H9 (cell line): ENCODE data around the gene KNSTRN. TPM values are rescaled to one million over a fixed set of nuclear protein-coding genes. Genes with fewer than 3 reads are reported as not detected.

Source experiments
- DNase-seq: peaks from one replicate; pipeline ENCODE4 v3.0.0-alpha.2; 2017
- H2AFZ ChIP-seq: one replicate; pipeline ENCODE4 v1.6.1; 2013; ENCODE audit warnings: mild to moderate bottlenecking, low read length, control low read depth, moderate library complexity
- H2AK5ac ChIP-seq: 2 replicates; pipeline ENCODE4 v1.6.1; 2013; ENCODE audit warnings: low read length, control low read depth, mixed read lengths; ENCODE audit not compliant: insufficient read length
- H2BK120ac ChIP-seq: one replicate; pipeline ENCODE4 v1.6.1; 2013; ENCODE audit warnings: low read depth, mild to moderate bottlenecking, low read length, control low read depth, inconsistent platforms; ENCODE audit not compliant: poor library complexity, severe bottlenecking
- H2BK12ac ChIP-seq: 2 replicates; pipeline ENCODE4 v1.6.1; 2013; ENCODE audit warnings: low read length, control low read depth, mixed read lengths, low read depth; ENCODE audit not compliant: insufficient read length
- H2BK15ac ChIP-seq: 2 replicates; pipeline ENCODE4 v1.6.1; 2013; ENCODE audit warnings: low read depth, low read length, control low read depth
- H2BK20ac ChIP-seq: one replicate; pipeline ENCODE4 v1.6.1; 2013; ENCODE audit warnings: low read depth, mild to moderate bottlenecking, low read length, control low read depth, inconsistent platforms; ENCODE audit not compliant: poor library complexity, severe bottlenecking
- H2BK5ac ChIP-seq: 2 replicates; pipeline ENCODE4 v1.6.1; 2013; ENCODE audit warnings: low read length, control low read depth, mixed read lengths; ENCODE audit not compliant: insufficient read length
- H3K14ac ChIP-seq: 2 replicates; pipeline ENCODE4 v1.6.1; 2013; ENCODE audit warnings: low read length, control low read depth; ENCODE audit not compliant: insufficient read depth
- H3K18ac ChIP-seq: 2 replicates; pipeline ENCODE4 v1.6.1; 2013; ENCODE audit warnings: low read depth, mild to moderate bottlenecking, mixed read lengths, low read length, control low read depth; ENCODE audit not compliant: insufficient read length
- H3K23ac ChIP-seq: 2 replicates; pipeline ENCODE4 v1.6.1; 2013; ENCODE audit warnings: low read length, control low read depth, mixed read lengths, low read depth; ENCODE audit not compliant: insufficient read length
- H3K23me2 ChIP-seq: 2 replicates; pipeline ENCODE4 v1.6.1; 2013; ENCODE audit warnings: low read depth, mild to moderate bottlenecking, mixed read lengths, low read length, control low read depth; ENCODE audit not compliant: insufficient read length, poor library complexity, severe bottlenecking
- H3K27ac ChIP-seq: 2 replicates; pipeline ENCODE4 v1.5.1; 2013; ENCODE audit warnings: low read length, control low read depth, mixed read lengths, low read depth; ENCODE audit not compliant: insufficient read length
- H3K27me3 ChIP-seq: 2 replicates; pipeline ENCODE4 v1.6.1; 2013; ENCODE audit warnings: low read length, control low read depth, inconsistent platforms; ENCODE audit not compliant: insufficient read depth
- H3K4ac ChIP-seq: 2 replicates; pipeline ENCODE4 v1.6.1; 2013; ENCODE audit warnings: low read depth, mild to moderate bottlenecking, control low read depth, inconsistent platforms, low read length, moderate library complexity
- H3K4me1 ChIP-seq: 2 replicates; pipeline ENCODE4 v1.6.1; 2013; ENCODE audit warnings: low read length, control low read depth, inconsistent platforms; ENCODE audit not compliant: insufficient read depth
- H3K4me2 ChIP-seq: 2 replicates; pipeline ENCODE4 v1.6.1; 2013; ENCODE audit warnings: low read length, control low read depth, mixed read lengths; ENCODE audit not compliant: insufficient read length, insufficient read depth
- H3K56ac ChIP-seq: 2 replicates; pipeline ENCODE4 v1.6.1; 2013; ENCODE audit warnings: low read depth, mild to moderate bottlenecking, mixed read lengths, low read length, control low read depth; ENCODE audit not compliant: insufficient read length
- H3K79me1 ChIP-seq: 2 replicates; pipeline ENCODE4 v1.6.1; 2013; ENCODE audit warnings: low read depth, mild to moderate bottlenecking, moderate library complexity, low read length, control low read depth, inconsistent platforms; ENCODE audit not compliant: insufficient read depth, poor library complexity, severe bottlenecking
- H3K79me2 ChIP-seq: 2 replicates; pipeline ENCODE4 v1.6.1; 2013; ENCODE audit warnings: low read length, control low read depth, inconsistent platforms; ENCODE audit not compliant: insufficient read depth
- H3K9ac ChIP-seq: 2 replicates; pipeline ENCODE4 v1.6.1; 2013; ENCODE audit warnings: low read length, control low read depth, mixed read lengths; ENCODE audit not compliant: insufficient read length; ENCODE audit errors: extremely low read depth
- H3K9me3 ChIP-seq: one replicate; pipeline ENCODE4 v1.6.1; 2013; ENCODE audit warnings: low read depth, low read length, inconsistent platforms; ENCODE audit not compliant: control insufficient read depth
- H3T11ph ChIP-seq: one replicate; pipeline ENCODE4 v1.6.1; 2013; ENCODE audit warnings: mild to moderate bottlenecking, low read length, control low read depth, inconsistent platforms
- H4K20me1 ChIP-seq: one replicate; pipeline ENCODE4 v1.6.1; 2013; ENCODE audit not compliant: control insufficient read depth, insufficient read length, insufficient read depth
- H4K5ac ChIP-seq: 2 replicates; pipeline ENCODE4 v1.6.1; 2013; ENCODE audit warnings: low read depth, mild to moderate bottlenecking, mixed read lengths, low read length, control low read depth; ENCODE audit not compliant: insufficient read length
- H4K8ac ChIP-seq: replicated peaks from 2 replicates; pipeline ENCODE4 v1.6.1; 2013; ENCODE audit warnings: low read length, control low read depth, mixed read lengths, low read depth; ENCODE audit not compliant: insufficient read length
- H4K91ac ChIP-seq: 2 replicates; pipeline ENCODE4 v1.6.1; 2013; ENCODE audit warnings: low read depth, mild to moderate bottlenecking, moderate library complexity, mixed read lengths, low read length, control low read depth; ENCODE audit not compliant: insufficient read length
- H3K27ac Mint-ChIP-seq, 3 experiments: 2 replicates in 2 of 3; 3 replicates in 1 of 3; pipeline ENCODE4 v1.8.0; 2020 to 2021; ENCODE audit warnings: mixed read lengths in 3 of 3, mild to moderate bottlenecking in 1 of 3, moderate library complexity in 1 of 3
- H3K27me3 Mint-ChIP-seq: 2 replicates; pipeline ENCODE4 v1.8.0; 2021; ENCODE audit warnings: low read depth, mild to moderate bottlenecking, moderate library complexity, mixed read lengths
- H3K36me3 Mint-ChIP-seq, 3 experiments: 2 replicates in 2 of 3; 3 replicates in 1 of 3; pipeline ENCODE4 v1.8.0; 2020 to 2021; ENCODE audit warnings: low read depth in 3 of 3, mixed read lengths in 3 of 3; ENCODE audit not compliant: insufficient read depth in 1 of 3
- H3K4me1 Mint-ChIP-seq, 2 experiments: 2 replicates each; pipeline ENCODE4 v1.8.0; 2020; ENCODE audit warnings: mixed read lengths in 2 of 2
- H3K4me3 Mint-ChIP-seq, 2 experiments: 2 replicates in 1 of 2; 3 replicates in 1 of 2; pipeline ENCODE4 v1.8.0; 2020 to 2021; ENCODE audit warnings: mild to moderate bottlenecking in 2 of 2, mixed read lengths in 2 of 2, moderate library complexity in 1 of 2
- H3K9me3 Mint-ChIP-seq, 2 experiments: 2 replicates in 1 of 2; 3 replicates in 1 of 2; pipeline ENCODE4 v1.8.0; 2020; ENCODE audit warnings: mild to moderate bottlenecking in 2 of 2, mixed read lengths in 2 of 2, moderate library complexity in 1 of 2
- WGBS: extraction: QIAGEN DNeasy Blood & Tissue Kit; methylation state at CpG from one replicate; pipeline ENCODE4 v1.1.7; 2013; ENCODE audit warnings: missing lambda C conversion rate, low lambda C conversion rate, mixed read lengths; ENCODE audit not compliant: insufficient read length; ENCODE audit errors: extremely low coverage; 5-methylcytosine and 5-hydroxymethylcytosine counted together
- total RNA-seq: library from RNA; stranded (reverse); gene quantifications from 2 replicates; pipeline ENCODE4 v1.2.1, GENCODE V29; 2021
- TF ChIP-seq, protein P1 (sequence below): fragments of 200-600 bp; sonication (generic); conservative IDR thresholded peaks from 3 replicates; pipeline ENCODE4 v1.8.0; 2021; ENCODE audit warnings: antibody characterized with exemption, mild to moderate bottlenecking

Gene KNSTRN
- total RNA-seq, 1 experiment from 2014 or later = 53.9 TPM

DNA sequence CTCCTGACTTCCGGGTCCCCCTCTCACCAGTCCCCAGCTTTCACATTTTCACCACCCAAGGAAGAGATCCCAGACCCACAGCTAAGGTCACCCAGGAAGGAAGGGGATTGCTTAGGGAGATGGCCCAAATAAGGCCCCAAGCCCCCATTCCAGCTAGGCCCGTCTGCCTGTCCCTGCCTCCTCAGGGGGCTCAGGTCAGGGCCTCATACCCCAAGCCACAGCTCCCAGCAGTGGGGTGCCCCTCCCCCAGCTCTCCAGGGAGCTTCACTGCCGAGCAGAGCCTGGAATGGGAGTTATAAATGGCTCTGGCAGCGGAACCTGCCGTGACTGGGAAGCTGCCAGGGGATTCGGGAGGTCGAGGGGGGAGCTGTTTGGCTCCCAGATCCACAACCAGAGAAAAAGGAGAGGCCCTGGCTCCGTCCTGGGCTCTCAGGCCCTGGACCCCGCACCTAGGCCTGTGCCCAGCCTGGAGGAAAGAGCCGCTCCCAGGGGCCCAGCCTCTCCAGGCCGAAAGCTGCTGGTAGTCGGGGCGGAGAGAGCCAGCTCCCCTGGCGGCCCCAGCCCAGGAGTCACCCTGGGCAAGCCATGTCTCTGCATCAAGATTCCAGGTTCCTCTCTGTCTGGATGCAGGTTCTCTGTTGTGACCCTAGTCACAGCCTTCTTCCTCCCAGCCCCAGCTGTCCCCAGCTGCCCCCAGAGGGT is 42.3 kb upstream of the KNSTRN start:
- WGBS = no CpG with 5 or more reads among the region's 14 CpGs
- no peak overlapping the region for H3K9ac ChIP-seq
- H3K23me2 ChIP-seq = no peaks in the 10 kb centered on the region
- Mint-ChIP-seq H3K27ac (peak overlapping the region in 2 of 3 experiments; percentile 57 to 76; a peak in 3 of 7 replicates), H3K4me3 (no peak overlapping the region), H3K27me3 (peaks cover 14% of the 10 kb centered on the region), H3K4me1 (peaks cover 17 to 43% of the 10 kb centered on the region in 2 experiments), H3K36me3 (no peaks in the 10 kb centered on the region), H3K9me3 (no peaks in the 10 kb centered on the region)
- no peak overlapping the region for H4K5ac ChIP-seq
- no peak overlapping the region for H4K8ac ChIP-seq
- H3K56ac ChIP-seq = no peak overlapping the region
- DNase-seq = no peak
- H3T11ph ChIP-seq = no peak overlapping the region
- H2BK20ac ChIP-seq = no peak overlapping the region
- no peak overlapping the region for H3K23ac ChIP-seq
- no peaks in the 10 kb centered on the region for H3K79me2 ChIP-seq
- no peaks in the 10 kb centered on the region for H3K9me3 ChIP-seq
- H4K20me1 ChIP-seq = no peaks in the 10 kb centered on the region
- no peak overlapping the region for H2BK5ac ChIP-seq
- H2AFZ ChIP-seq = no peak overlapping the region
- H3K79me1 ChIP-seq = no peaks in the 10 kb centered on the region
- H2BK120ac ChIP-seq = no peak overlapping the region
- H3K14ac ChIP-seq = no peak overlapping the region
- no peak overlapping the region for H2AK5ac ChIP-seq
- H3K27me3 ChIP-seq = no peaks in the 10 kb centered on the region
- H3K4ac ChIP-seq = no peak overlapping the region
- no peak overlapping the region for H3K27ac ChIP-seq
- H3K4me1 ChIP-seq = no peaks in the 10 kb centered on the region
- TF ChIP-seq, protein P1, sequence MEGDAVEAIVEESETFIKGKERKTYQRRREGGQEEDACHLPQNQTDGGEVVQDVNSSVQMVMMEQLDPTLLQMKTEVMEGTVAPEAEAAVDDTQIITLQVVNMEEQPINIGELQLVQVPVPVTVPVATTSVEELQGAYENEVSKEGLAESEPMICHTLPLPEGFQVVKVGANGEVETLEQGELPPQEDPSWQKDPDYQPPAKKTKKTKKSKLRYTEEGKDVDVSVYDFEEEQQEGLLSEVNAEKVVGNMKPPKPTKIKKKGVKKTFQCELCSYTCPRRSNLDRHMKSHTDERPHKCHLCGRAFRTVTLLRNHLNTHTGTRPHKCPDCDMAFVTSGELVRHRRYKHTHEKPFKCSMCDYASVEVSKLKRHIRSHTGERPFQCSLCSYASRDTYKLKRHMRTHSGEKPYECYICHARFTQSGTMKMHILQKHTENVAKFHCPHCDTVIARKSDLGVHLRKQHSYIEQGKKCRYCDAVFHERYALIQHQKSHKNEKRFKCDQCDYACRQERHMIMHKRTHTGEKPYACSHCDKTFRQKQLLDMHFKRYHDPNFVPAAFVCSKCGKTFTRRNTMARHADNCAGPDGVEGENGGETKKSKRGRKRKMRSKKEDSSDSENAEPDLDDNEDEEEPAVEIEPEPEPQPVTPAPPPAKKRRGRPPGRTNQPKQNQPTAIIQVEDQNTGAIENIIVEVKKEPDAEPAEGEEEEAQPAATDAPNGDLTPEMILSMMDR = no peak
- H4K91ac ChIP-seq = no peak overlapping the region
- H3K18ac ChIP-seq = no peak overlapping the region
- H2BK12ac ChIP-seq = no peak overlapping the region
- H2BK15ac ChIP-seq = no peak overlapping the region
- no peak overlapping the region for H3K4me2 ChIP-seq
